GM19438 (cell line): ENCODE data around the gene IL17B.

ENCODE experiments used
- ATAC-seq: cut with Tn5 transposase; IDR thresholded peaks from one replicate; pipeline ENCODE4 v1.9.1; 2021; ENCODE audit warnings: low read depth; ENCODE audit not compliant: unreplicated experiment

Gene IL17B, protein sequence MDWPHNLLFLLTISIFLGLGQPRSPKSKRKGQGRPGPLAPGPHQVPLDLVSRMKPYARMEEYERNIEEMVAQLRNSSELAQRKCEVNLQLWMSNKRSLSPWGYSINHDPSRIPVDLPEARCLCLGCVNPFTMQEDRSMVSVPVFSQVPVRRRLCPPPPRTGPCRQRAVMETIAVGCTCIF

DNA sequence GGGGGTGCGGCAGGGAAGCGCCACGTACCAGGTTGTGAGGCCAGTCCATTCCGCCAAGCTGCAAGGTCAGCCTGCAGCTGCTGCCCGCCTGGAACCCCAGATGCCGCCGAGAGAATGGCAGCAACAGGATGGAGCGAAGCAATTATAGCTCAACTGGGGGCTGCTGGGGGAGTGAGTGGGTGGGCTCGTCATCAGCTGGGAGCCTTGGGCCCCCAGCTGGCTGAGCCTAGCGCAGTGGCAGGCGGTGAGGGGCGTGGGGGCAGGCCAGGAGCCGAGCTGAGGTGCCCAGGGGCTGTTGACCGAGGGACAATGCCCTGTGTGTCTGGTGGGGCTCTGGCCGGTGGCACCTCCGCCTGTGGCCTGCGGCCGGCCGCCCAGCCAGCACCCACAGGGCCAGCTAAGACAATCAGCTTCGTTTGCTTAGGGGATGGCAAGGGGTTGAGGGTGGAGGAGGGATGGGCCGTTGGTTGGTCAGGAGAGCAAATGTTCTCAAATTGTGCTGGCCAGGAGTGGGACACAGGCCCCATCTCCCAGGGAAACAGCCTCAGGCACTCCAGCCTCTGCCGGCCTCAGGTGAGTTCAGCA lies at the start of gene IL17B:
TSS of gene IL17B (minus strand) at position 116 of the 585 bp plus-strand sequence. CDS start at position 49, 67 bp downstream.
- no peak for ATAC-seq

DNA sequence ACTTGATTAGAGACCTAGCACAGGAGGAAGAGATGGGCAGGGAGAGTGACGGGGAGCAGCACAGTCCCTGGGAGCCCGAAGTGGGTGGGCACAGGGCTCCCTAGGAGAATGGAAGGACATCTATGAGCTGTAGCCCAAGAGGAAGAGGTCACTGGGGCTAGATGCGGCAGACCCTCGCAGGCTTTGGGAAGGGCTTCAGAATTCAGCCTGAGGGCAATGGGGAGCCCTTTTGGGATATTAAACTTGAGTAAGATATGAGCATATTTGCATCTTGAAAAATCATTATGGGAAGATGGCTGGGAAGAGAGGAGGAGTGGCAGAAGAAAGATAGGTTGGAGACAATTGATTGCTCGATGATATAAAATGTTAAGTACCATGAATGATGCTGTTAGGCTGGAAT lies 48.9 kb upstream of the IL17B start:
- no peak for ATAC-seq

DNA sequence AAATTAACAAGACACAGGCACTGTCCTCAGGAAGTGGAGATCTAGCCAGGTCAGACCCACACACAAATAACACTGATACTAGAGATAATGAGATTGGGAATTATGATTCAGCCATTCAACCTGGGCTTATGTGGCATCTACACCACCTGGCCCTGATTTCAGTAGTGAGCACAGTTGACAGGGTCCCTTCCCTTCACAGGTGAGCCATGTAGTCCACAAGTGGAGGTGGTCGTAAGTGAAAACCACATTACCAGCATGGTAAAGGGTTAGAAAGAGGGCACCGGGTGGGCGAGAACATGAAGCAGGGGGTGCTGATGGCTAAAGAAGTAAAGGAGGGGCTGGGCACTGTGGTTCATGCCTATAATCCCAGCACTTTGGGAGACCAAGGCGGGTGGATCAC lies 48.3 kb upstream of the IL17B start:
- ATAC-seq, result no peak

DNA sequence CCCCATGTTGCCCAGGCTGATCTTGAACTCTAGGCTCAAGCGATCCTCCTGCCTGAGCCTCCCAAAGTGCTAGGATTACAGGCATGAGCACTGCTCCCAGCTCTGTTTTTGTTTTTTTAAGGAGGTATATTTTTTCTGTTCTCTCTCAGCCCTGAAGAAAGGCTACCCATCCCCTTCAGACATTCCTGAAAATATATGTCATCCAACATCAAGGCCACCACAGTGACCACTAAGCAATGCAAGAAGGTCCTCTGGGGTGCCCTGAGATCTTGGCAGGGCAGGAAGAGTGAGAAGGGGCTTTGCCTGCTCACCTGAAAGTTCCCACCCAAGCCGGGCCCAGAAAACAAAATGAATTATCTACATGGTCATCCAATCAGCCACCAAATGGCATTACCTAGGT lies 47.8 kb upstream of the IL17B start:
- ATAC-seq, result no peak

DNA sequence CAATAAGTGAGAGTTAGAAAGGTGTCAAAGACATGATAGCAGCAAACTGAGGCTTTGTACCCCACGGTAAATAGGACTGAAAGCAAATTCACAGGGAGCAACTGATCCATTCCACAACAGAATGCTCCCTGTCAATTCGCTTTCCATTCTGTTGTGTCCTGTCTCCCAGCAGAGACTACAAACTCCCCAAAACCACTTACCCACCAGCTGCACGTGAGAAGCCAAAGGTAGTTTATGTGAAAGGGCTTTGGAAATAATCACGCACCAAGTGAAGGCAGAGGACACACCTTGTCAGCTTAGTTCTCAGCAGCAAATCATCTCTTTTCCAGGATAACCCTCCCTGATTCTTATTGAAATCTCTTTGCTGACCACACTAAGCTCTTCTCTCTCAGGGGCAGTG lies 46.6 kb upstream of the IL17B start:
- ATAC-seq, result no peak

DNA sequence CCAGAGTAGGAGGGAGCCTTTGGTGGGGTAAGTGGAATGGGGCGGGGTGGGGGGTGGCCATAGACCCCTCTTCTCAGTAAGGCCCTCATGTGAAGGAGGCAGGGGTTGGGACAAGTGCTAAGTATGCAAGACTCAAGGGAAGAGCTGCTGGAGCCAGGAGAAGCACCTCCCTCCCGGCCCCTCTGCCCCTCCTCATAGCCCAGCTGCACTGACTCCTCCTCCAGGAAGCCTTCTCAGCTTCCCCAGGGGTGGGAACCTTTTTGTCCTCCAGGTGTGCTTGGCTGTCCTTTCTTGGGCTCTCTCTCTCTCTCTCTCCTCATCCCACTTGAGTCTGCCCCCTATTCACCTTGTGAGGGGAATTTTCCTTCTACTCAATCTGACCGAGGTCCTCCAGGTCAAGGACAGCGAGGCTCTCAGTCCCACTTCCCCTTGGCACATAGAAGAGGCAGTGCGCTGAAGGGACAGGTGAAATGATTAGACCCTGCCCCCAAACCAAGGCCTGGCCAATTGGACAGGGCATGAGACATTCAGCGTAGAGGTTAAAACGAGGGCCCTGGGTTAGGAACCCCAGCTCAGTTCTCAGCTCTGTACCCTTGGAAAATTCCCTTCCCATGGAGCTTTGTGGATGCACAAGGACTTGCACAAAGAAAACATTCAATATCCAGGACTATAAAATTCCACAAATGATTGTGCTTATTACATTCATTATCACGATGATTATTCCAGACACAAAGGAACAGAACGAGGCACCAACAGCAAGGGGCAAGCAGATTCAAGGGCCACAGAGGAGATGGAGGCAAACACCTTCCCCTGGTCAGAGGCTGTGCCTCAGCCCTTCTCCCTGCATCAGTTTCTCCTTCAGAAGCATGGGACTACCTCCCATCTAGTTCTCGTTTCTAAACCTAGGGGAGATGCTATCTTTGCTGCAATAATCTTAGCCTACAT lies 45.6 kb upstream of the IL17B start:
- ATAC-seq, result no peak

DNA sequence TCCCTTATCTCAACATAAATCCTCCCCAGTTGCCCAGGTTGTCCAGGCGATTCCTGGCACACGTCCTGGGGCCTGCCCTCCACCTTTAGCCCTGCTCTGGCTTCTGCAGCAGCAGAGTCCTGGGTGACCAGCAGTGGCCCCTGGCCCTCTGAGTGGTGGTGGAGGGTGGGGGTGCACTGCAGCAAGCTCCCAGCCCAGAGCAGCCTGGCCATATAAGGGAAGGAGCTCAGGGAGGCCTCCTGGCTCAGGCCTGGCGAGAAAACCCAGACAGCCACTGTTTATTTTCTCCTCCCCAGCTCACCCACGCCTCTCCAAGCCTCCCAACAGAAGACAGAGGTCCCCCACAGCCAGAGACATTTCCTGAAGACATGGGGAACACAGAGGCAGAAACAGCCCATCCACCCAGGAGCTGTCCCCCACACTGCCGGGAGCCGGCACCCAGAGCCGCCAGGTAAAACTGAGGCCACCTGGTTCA lies 44.7 kb upstream of the IL17B start:
- no peak for ATAC-seq

DNA sequence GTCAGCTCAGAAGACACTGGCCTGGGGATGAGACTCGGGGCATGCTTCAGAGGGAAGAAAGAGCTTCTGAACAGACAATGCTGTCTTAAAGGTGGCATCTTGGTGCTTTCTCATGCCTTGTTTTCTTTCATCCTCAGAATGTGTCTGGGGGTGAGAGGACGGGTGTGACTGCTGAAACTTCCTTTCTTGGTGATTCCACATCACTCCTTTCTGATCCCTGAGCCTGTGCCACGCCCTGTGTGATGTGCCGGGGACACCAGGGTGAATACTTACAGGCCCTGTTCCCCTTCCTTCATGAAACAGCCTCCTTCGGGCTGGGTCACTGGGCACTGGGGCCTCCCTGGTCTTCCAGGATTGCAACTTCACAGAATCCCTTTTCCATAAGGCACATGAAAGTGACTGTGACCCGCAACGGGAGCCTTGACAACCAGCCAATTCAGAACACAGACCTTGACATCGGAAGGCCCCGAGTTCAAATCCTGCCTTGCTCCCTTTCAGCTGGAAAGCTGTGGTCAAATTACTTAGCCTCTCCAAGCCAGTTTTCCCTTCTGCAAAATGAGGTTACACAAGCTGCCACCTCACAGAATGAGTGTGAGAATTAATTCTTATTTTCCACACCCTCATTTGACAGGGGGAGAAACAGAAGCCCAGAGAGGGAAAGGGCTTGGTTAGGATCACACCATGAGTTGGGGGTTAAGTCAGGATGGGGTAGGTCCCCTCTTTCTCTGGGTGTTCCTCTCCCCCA lies 44.1 kb upstream of the IL17B start:
- no peak for ATAC-seq

DNA sequence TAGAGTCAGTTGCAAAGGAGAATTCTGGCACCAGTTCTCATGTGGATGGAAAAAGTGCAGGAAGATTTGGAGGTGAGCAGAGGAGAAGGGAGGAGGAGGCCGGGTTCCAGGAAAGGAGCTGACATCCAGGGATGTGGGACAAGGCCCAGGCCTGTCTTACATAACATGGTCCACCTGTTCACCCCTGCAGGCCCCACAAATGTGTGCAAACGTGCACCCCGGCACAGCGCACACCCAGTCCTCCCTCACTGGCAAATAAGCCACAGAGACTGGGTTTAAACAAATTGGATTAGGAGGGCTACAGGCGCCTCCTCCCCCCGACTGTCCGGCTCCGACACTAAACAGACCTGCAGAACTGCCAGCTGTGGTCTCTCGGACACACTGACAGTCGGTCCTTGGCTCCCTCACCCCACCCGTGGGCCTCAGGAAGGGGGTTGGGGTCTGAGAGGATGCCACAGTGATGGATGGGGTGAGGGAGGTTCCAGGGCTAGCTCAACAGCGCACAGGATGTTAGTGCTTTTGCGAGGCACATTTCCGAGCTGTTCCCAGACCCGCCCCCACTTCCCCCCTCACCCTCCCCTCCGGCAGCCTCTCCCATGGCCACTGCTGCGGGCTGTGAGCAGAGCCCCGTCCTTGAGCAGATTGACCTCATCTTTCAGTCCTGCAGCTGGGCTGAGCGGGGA lies 43.4 kb upstream of the IL17B start:
- no peak for ATAC-seq

DNA sequence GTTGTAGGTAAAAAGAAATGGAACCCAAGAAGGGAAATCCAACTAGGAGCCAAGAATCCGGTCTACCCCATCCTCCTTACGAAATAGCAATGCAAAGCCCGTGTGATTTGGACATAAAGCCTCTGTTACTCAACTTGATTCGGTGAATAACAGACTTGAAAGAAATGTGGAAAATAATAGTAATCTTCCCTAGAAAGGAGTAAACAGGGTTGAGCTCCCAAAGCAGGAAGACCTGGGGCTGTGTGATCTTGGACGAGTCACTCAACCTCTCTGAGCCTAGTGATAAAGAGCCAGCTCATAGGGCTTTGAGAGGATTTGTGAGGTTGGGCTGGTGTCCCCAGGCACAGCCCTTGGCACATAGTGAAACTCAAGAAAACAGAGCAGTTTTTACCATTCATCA lies 42.7 kb upstream of the IL17B start:
- no peak for ATAC-seq

DNA sequence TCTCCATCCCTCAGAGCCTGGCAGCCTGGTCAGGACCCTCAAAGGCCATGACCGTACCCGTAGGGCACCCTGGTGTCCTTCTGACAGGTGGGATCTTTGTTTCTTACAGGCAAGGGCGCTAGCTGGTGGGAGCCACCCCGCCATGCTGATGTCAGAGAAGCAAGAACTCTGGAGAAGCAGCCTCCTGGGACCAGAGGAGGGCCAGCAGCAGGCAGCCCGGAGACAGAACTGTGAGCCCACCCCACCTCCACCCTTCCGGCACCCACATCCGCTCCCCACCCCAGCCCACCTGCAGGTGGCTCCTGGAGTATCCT lies 42.2 kb upstream of the IL17B start:
- ATAC-seq, result no peak

DNA sequence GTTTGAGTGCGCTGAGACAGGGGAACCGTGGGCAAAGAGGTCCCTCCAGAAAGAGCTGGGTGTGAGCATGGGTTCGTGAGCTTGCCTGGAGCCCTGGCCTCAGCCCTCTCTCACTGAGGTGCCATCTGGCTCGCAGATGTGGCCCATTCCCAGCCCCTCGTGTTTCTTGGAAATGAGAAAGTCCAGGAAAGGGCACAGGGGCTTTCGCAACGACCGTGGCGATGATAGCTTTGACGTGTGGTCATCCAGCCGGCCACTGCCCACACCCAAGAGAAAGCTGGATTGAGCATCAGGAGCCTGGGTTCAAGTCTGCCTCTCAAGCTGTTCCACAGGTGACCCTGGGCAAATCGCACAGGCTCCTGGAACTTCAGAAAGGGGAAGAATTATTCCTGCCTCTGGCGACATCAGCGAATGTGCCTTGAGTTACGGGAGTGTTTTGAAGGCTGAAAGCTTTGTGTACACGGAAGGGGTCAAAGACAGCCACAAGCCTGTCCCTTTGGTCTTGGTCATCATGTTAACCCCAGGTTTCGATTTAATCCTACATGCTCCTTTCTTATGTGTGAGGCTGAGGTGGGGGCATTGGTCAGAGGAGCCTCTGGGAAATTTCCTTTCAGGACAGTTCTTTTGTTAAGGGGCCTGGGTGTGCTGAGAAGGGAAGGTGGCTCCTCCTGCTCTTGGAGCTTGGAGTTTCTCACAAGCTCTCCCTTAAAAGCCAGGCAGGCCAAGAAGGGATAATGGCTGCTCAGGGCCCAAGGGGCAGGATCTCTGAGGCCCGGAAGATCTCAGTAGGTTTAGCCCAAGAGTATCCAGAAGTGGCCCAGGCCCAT lies 41.7 kb upstream of the IL17B start:
- ATAC-seq, result no peak

DNA sequence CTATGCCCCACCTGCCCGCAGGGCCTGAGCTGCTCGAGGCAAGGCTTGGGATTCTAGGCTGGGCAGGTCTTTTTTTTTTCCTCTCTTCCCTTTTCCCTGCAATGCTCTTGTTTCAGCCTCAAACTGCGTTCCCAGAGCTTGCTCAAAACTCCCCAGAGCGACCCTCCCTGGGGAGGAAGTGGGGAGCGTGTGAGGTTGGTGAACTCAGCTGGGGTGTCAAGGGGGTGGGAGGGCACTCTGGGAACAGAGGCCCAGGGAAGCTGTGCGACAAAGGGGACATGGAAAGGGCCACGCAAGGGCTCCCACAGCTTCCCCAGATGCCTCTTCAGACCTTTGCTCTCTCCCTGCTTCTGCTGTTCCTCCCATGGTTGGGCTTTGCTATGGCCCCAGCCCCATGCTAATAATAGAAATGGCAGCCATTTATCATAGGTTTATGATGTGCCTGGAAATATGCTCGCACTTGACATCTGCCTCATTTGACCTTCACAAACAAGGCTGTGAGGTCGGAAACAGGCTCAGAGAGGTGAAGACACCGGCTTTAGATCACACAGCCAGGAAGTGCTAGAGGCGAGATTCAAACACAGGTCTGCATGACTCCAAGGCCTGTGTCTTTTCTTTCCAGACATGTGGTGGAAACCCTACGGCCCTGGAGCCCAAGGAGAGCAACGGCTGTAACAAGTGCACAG lies 40.9 kb upstream of the IL17B start:
- no peak for ATAC-seq

DNA sequence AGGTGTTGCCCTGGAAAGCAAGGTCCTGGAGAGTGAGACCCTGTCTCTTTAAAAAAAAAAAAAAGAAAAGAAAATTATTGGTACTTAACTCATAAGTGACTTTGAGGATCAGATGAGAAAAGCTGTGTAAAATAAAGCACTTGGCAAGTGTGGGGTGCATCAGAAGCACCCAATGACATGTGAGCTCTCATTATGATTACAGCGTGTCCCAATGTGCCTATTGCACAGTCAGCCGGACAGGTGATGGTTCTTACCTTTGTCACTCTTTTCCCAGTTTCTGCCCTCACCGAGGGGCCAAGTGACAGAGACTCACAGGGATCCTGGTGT lies 40.4 kb upstream of the IL17B start:
- no peak for ATAC-seq

DNA sequence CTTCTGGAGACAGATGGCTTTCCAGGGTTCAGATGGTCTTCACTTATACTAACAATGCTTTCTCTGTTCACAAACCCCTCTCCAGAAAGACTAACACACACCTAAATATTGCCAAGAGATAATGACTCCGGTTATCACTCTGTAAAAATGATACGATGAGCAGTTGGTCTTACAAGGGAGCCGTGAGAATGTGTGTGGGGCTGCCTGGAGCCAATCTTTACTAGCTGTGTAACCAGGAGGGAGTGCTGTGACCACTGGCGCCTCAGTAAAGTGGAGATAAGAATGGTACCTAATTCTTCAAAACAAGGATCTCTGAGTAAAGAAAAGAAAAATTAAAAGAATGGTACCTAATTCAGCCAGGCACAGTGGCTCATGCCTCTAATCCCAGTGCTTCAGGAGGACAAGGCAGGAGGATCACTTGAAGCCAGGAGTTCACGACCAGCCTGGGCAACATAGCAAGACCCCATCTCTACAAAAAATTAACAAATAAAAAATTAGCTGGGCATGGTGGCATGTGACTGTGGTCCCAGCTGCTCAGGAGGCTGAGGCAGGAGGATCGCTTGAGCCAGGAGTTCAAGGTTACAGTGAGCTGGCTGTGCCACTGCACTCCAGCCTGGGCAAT lies 39.9 kb upstream of the IL17B start:
- ATAC-seq, result no peak

DNA sequence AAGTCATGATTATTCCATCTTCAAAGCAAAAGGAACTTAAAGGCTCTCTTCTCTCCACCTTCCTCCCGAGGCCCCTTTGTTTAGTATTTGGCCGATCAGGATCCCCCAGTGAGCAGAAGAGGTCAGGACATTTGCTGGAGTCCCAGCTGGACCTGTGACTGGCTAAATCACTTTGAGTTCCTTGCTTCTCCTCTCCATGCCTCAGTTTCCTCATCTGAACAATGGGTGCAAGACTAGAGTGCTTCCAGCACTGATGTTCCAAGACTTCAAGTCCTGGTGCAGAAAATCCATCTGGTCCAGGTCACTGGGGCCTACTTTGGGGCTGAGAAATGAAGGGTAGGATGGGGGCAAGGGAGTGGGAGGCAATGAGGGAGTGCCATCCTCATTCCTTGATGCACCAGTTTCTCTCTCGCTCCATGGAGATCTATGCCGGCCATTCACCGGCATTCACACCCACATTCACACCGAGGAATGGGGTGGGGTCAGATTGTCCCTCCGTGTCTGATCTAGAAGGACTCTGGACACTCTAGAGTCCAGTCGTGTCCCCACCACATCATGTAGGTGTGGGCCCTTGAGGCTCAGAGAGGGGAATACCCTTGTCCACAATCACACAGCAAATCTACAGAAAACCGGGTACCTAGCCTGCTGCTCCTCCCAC lies 38.7 kb upstream of the IL17B start:
- ATAC-seq, result no peak

DNA sequence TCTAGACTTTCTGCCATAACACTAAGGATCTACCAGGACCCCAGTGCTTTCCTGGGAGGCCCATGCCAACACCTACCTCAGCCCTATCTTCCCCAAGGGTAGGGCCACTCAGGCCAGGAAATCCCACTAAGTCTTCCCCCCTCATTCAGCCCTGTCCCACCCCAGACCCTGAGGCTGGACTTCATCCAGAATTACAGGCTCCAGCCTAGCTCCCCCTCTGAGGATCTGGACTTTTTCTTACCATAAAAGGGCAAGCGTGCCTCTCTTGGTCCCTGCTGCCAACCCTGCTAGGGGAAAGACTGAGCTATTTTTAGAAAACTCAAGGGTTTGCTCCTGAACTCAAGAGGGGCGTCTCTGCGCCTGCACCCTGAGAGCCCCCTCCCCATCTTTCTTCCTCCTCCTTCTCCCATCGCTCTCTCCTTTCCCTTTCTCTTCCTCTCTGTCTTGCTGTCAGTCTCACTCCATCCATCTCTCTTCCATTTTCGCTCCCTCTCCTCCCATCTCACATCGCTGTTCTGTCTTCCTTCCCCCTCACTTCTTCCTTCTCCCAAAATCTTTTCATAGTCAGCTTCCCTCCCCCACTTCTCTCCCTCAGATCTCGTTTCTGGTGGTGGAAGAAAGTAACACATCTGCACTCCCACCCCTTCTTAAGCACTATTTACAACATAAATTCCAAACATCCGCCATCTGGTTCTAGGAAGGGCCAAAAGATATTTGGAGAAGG lies 38.1 kb upstream of the IL17B start:
- ATAC-seq, result no peak
